GM19351 (cell line): ENCODE data around the gene SPATA25.
"Not testable (repeated sequence)": the region's sequence is repeated elsewhere in the genome, so short reads cannot be mapped to it uniquely, and the experiment has no call there.

Experiments
- ATAC-seq: cut with Tn5 transposase; IDR thresholded peaks from one replicate; pipeline ENCODE4 v1.9.1; 2021; ENCODE audit warnings: mild to moderate bottlenecking, moderate library complexity; ENCODE audit not compliant: unreplicated experiment

SPATA25 gene

GRCh38 chr20:45894797-45895196 is 7.4 kb upstream of the SPATA25 start:
- no peak for ATAC-seq

- ATAC-seq, result no peak
Measured at GRCh38 chr20:45893831-45894230, 6.4 kb upstream of the SPATA25 start.

GRCh38 chr20:45892828-45893500 is 5.5 kb upstream of the SPATA25 start:
- ATAC-seq, result no peak

DNA sequence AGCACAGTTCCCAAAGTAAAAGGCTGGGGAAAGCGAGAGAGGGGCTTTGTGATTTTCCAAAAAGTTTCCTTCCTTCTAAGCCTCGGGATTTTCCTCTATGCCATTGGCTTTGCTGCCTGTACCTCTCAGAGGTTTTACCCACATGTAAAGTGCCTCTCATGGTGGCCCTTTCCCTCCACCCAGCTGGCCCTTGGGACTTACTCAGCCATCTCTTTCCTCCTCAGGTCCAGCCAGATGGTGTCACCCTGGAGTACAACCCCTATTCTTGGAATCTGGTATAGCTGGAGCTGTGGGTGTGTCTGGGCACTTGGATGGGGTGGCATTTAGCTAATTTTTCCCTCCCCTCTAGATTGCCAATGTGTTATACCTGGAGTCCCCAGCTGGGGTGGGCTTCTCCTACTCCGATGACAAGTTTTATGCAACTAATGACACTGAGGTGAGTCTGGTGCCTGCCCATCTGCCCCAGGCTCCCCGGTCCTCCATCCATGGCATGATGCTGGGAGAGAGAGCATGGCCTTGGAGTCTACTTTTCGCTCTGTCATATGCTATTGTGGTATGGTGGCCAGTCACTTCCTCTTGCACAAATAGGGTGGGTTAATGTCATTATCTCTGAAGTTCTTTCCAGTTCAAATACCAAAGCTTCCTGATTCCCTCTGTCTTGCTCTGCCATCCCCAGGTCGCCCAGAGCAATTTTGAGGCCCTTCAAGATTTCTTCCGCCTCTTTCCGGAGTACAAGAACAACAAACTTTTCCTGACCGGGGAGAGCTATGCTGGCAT is 4.8 kb upstream of the SPATA25 start:
- ATAC-seq, result no peak

DNA sequence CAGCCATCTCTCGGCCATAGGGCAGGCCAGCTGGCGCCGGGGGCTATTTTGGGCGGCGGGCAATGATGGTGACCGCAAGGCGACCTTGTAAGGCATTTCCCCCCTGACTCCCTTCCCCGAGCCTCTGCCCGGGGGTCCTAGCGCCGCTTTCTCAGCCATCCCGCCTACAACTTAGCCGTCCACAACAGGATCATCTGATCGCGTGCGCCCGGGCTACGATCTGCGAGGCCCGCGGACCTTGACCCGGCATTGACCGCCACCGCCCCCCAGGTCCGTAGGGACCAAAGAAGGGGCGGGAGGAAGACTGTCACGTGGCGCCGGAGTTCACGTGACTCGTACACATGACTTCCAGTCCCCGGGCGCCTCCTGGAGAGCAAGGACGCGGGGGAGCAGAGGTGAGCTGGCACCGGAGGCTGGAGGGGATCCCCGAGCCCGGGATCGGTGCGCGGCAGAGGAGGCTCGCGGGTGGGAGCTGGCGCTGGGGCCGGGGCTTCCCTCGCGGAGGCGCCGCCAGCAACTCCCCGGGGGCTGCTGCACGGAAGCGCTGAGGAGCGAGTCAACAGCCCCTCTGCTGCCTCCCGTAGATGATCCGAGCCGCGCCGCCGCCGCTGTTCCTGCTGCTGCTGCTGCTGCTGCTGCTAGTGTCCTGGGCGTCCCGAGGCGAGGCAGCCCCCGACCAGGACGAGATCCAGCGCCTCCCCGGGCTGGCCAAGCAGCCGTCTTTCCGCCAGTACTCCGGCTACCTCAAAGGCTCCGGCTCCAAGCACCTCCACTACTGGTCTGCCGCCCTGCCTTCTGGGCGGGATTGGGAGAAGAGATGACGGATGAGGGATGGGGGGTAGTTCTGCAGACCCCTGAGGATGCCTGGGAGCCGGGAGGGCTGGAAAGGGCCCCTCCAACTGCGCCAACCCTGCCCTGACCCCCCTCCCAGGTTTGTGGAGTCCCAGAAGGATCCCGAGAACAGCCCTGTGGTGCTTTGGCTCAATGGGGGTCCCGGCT is 3.9 kb upstream of the SPATA25 start, which contains the start of the genes CTSA and NEURL2:
Gene CTSA (plus strand): TSS at position 351 of the 999 bp plus-strand sequence. CDS start 234 bp downstream, at position 585.
Gene NEURL2 (minus strand): TSS at position 224 of the 999 bp plus-strand sequence. CDS start 217 bp downstream, at position 7.
- peak; percentile 82 for ATAC-seq

GRCh38 chr20:45890077-45890984 is 2.9 kb upstream of the SPATA25 start:
- ATAC-seq, result peak; percentile 41

- ATAC-seq, result no peak
Measured at GRCh38 chr20:45888681-45889080, 1.3 kb upstream of the SPATA25 start.

GRCh38 chr20:45886590-45887345 is 654 bp downstream of the SPATA25 start:
- ATAC-seq, result no peak

- ATAC-seq, result no peak
Measured at GRCh38 chr20:45883100-45883469, 4.3 kb downstream of the SPATA25 start.

GRCh38 chr20:45882469-45883099 is 4.8 kb downstream of the SPATA25 start:
- no peak for ATAC-seq

DNA sequence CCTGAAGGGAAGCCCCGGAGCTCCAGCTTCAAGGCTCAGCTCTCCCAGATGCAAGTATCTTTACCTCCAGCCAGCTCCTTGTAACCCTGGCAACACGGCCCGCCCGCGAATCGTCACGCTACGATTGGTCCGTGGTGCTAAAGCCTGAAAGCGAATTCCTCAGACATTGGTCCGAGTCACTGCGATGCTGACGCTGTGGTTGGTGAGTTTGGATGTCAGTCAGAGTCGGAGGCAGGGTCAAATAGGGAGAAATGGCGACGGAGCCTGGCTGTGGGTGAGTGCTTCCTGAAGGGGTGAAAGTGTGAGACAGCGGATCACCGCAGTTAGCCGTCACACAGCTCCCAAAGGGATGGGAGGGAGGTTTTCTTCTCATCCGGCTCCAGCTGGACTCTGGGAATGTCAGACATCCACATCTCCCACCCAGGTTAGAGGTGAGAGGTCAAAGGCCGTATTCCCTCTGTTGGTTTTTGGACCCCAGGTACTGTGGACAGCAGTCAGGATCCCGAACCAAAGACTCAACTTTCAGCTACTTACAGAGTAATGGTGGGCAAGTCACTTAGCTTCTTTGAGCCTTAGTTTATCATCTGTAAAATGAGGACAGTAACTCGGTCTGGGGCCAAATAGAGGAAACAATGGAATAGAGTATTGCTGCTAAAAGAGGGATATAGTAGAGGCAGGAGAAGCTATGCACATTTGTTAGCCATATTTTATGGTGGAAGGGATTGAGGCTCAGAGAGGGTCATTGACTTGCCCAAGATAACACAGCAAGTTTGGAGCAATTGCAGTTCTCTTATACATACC is 6.2 kb downstream of the SPATA25 start, which contains the start of gene ZSWIM1:
Gene ZSWIM1 (plus strand): TSS at position 240 of the 801 bp plus-strand sequence. CDS start 1,366 bp downstream, outside the sequence.
- ATAC-seq, result peak; percentile 98

DNA sequence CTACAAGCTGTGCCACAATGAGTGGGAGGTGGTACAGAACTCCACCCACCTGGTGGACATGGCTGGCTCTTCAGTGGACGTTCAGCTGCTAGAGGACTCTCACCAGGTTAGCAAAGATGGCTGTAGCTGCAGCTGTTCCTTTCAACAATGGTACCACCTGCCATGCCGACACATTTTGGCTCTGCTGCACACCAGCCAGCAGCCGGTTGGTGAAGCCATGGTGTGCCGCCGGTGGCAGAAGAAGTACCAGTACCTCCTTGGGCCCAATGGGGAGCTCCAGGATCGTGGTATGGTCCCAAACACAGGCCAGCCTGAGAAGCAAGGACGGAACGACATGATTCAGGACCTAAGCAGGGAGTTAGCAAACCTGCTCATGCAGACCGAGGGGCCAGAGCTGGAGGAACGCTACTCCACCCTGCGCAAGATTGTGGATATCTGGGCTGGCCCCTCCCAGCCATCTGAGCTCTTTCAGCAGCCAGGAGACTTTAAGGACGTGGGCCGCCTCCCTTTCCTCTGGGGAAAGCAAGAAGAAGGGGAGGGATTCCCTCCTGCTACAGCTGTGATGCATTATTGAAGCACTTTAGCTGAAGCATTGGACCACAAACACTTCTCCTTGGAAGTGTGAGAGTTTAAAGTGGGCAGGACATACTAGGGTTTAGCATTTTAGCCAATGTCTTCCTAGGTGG is 9.2 kb downstream of the SPATA25 start:
- ATAC-seq, result no peak

GRCh38 chr20:45874576-45874975 is 12.8 kb downstream of the SPATA25 start:
- ATAC-seq, result no peak

DNA sequence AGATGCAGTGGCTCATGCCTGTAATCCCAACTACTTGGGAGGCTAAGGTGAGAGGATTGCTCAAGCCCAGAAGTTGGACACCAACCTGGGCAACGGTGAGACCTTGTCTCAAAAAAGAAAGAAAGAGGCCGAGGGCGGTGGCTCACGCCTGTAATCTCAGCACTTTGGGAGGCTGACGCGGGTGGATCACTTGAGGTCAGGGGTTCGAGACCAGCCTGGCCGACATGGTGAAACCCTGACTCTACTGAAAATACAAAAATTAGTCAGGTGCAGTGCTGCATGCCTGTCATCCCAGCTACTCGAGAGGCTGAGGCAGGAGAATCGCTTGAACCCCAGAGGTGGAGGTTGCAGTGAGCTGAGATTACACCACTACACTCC is 13.3 kb downstream of the SPATA25 start:
- not testable (repeated sequence) for ATAC-seq

DNA sequence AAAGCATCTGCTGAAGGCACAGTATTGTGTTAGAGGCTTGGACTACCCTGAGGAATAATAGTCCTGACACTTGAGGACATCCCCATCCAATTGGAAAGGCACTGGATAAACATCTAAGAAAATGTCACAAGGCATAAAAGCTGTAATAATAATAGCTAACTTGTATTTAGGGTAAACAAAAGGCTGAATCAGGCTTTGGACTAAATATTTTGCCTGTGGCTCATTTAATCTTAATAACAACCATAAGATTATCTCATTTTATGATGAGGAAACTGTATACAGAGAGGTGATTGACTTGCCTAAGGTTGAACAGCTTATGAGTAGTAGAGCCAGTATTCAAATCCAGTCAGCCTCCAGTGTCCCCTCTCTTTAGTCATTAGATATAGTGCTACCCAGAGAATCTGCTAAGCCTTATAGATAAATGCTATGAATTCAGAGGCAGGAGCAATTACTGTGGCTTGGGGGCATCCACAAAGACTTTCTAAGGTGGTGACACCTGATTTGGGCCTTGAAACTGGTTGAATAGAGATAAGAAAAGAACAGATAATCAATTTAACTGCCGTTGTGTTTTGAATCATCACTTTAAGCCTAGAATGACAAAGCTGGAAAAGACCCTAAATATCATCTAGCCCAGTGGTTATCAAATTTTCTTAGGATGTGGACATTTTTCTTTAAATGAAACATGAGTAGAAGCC is 13.9 kb downstream of the SPATA25 start:
- ATAC-seq, result no peak

DNA sequence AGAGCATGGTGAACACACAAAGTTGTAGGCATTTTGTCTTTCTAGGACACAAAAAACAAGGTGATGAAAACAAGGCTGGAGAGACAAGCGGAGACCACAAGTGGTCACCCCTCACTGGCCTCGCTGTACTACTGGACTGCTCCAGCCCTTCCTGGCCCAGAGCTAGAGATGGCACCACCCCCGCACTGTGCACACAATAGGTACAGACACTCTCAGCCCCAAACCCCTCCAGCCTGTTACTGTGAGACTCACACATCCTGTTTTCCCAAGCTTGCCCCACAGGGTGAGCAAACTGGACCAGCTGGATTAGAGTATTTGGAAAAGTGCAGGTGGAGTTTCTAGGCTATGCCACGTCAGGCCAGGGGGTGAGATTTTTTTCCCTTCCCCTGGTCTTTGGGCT is 14.8 kb downstream of the SPATA25 start:
- no peak for ATAC-seq

- ATAC-seq, result no peak
Measured at GRCh38 chr20:45867819-45868176, 19.6 kb downstream of the SPATA25 start.
